GM13977 (cell line): ENCODE measurements around the gene PIP4K2A.

Source experiments
- DNase-seq: peaks from one replicate; pipeline ENCODE4 v3.0.0; 2012; ENCODE audit warnings: low spot score
- in situ Hi-C: fragments of 300-500 bp; cut with MboI; formaldehyde crosslinking; loops from one replicate; pipeline ENCODE4 v1.12.0; 2022; ENCODE audit warnings: low sequenced_read_pairs, low pct_unique_long_range_greater_than_20kb, mixed read lengths, inconsistent platforms; ENCODE audit not compliant: unreplicated experiment
- TF ChIP-seq, protein P1 (sequence below): IDR thresholded peaks from 2 replicates; pipeline ENCODE4 v1.5.1; 2012; ENCODE audit warnings: mild to moderate bottlenecking, control low read depth; ENCODE audit not compliant: insufficient read depth; ENCODE audit errors: extremely low read depth, missing control alignments

PIP4K2A gene

DNA sequence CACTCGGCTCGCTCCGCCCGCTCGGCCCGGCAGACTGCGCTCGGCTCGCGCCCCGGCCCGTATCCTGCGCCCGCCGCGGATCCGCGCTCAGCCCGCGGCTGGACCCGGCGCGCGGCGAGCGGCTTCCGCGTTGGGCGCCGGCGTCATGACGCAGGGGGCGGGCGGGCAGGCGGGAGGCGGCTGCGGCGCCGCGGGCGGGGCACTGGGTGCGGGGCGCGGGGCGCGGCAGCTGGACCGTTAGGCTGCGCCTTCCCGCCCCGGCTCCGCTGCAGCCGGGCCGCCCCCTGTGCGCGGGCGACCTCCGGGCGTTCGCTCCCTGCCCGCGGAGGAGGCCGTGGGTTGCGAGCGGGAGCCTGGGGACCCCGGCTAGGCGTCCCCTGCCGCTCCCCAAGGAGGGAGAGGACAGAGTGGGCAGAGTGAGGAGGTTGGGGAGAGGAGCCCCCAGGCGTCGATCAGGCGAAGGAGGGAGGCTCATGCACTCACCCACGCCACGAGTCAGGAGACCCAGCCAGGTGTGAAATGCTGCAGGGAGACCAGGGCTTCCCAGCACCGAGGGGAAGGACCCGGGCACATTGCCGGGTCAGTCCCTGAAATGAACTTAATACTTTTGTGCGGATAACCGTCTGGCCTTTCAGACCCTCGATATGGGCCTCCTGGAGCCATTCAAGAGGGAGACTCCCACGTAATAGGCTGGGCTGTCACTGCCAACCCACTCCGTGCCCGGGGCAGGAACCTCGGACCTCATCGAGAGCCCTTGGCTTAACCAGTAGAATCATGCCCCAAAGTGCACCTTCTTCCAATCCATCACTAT, at the start of gene PIP4K2A:
TSS of gene PIP4K2A (minus strand) at position 100 of the 811 bp plus-strand sequence. CDS start 252 bp downstream, outside the sequence.
- TF ChIP-seq, protein P1, sequence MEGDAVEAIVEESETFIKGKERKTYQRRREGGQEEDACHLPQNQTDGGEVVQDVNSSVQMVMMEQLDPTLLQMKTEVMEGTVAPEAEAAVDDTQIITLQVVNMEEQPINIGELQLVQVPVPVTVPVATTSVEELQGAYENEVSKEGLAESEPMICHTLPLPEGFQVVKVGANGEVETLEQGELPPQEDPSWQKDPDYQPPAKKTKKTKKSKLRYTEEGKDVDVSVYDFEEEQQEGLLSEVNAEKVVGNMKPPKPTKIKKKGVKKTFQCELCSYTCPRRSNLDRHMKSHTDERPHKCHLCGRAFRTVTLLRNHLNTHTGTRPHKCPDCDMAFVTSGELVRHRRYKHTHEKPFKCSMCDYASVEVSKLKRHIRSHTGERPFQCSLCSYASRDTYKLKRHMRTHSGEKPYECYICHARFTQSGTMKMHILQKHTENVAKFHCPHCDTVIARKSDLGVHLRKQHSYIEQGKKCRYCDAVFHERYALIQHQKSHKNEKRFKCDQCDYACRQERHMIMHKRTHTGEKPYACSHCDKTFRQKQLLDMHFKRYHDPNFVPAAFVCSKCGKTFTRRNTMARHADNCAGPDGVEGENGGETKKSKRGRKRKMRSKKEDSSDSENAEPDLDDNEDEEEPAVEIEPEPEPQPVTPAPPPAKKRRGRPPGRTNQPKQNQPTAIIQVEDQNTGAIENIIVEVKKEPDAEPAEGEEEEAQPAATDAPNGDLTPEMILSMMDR, result no peak
- DNase-seq, result peak; percentile 93

DNA sequence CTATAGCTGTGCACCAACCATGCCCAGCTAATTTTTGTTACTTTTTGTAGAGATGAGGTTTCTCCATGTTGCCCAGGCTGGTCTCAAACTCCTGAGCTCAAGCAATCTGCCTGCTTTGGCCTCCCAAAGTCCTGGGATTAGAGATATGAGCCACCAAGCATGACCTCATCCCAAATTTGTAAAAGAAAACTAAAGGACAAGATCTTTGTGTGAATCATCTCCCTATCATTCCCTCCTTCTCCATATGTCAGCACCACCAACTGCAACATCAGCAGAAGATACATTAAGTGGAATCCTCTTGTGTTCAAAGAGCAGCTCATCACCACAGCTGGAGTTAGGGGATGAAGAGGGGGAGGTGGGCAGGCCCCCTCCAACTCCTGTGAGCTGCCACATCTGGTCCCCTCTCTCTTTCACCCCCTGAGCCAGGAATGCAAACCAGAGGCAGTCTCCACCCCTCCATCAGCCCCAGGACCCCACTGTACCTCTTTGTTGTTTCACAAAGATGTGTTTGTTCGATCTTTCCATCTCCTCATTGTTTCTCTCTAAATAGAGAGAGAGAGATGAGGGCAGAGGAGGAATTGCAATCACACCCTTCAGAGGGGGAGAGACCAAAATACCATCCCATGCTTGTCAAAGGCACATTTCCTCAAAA, 47.3 kb upstream of the PIP4K2A start:
- TF ChIP-seq, protein P1, result no peak
- no peak for DNase-seq
- in situ Hi-C loops, result no loop called here

More for the DNA sequence above, at the start of gene PIP4K2A:
- in situ Hi-C loops, result no loop called here

DNA sequence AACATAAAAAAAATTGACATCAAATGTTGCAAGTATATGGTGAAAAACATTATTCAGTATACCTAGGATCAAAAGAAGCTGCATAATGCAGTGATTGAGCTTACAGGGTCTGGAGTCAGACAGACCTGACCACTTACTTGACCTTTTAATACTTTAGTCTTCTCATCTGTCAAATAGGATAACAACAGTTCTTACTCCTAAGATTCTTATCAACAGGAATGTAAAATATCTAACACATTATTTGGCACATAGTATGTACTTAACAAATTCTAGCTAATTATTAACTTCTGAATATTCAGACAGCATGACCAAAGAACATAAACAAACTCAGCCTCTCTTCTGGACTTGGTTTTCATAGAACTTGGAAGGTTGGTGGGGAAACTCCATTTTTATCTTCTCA, 45.6 kb upstream of the PIP4K2A start:
- TF ChIP-seq, protein P1, result no peak
- no peak for DNase-seq
- in situ Hi-C loops, result no loop called here

DNA sequence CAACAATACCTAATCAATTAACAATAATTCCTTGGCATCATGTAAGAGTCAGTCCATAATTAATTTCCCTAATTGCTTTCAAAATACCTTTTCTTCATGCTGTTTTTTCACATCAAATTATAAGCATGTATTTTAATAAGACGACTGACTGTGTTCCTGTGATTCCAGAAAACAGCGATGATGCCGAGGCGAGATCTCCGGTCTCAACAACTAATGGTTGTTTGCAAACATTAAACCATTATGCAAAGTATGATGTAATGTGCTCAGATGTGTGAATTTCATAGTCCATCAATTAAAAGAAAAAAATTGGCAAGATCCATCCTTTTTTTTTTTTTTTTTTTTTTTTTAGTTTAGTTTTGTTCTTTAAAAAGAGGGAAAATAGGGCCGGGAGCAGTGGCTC, 44.5 kb upstream of the PIP4K2A start:
- DNase-seq, result no peak
- TF ChIP-seq, protein P1, result no peak
- in situ Hi-C loops, result no loop called here

DNA sequence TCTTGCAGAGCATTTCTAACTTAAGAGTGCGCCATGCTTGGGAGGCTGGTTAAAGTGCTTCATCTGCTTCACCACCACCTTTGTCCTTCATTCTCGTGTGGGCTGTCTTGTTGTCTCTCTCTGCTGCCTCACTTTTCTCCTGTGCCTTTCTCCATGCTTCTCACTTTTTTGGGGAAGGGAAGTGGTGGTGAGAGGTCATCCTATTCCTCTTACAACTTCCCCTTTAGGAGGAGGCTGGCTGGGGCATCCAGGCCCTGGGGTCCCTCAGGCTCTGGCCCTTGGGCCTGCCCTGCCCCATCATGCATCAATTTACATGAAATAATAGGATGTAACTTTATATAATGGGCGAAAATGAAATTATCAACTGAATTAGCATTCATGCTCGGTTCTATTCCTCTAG, 39.9 kb upstream of the PIP4K2A start:
- in situ Hi-C loops, result no loop called here
- TF ChIP-seq, protein P1, result no peak
- no peak for DNase-seq

DNA sequence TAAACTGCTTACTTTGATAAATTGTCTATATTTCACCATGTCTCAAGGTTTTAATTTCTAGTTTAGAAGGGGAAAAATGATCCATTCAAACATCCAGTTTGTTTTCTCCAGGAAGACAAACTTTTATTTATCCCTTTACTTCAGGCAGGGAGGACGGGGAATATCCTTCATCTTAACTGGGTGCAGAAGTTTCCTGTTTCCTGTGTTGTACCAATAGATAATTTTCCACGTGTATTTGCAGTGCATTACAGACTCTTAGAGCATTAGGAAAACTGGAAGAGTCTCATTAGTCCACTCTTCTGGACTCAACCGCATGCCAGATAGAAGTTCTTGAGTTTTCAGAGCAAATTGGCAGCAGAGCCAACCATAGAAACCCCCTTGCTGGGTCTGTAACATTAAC, 39.4 kb upstream of the PIP4K2A start:
- in situ Hi-C loops, result no loop called here
- DNase-seq, result no peak
- TF ChIP-seq, protein P1, result no peak
